Neuronal stem cell (in vitro differentiated cells): Measurements from ENCODE around the gene TMEM37.

Experiments used
- DNase-seq: peaks from one replicate; pipeline ENCODE4 v3.0.0-alpha.2; 2013; ENCODE audit warnings: low spot score
- H2AFZ ChIP-seq: one replicate; pipeline ENCODE4 v1.6.1; 2013; ENCODE audit warnings: mild to moderate bottlenecking, low read length, inconsistent platforms
- H2AK5ac ChIP-seq: 2 replicates; pipeline ENCODE4 v1.6.1; 2013; ENCODE audit warnings: low read depth, mild to moderate bottlenecking, inconsistent platforms, low read length, moderate library complexity, mixed read lengths
- H2BK120ac ChIP-seq: 2 replicates; pipeline ENCODE4 v1.6.1; 2013; ENCODE audit warnings: low read depth, mild to moderate bottlenecking, inconsistent platforms, low read length, moderate library complexity, mixed read lengths
- H2BK12ac ChIP-seq: one replicate; pipeline ENCODE4 v1.6.1; 2013; ENCODE audit warnings: low read length, inconsistent platforms
- H2BK15ac ChIP-seq: 2 replicates; pipeline ENCODE4 v1.6.1; 2013; ENCODE audit warnings: mild to moderate bottlenecking, low read length, inconsistent platforms, mixed read lengths
- H2BK5ac ChIP-seq: one replicate; pipeline ENCODE4 v1.6.1; 2013; ENCODE audit warnings: inconsistent platforms, mild to moderate bottlenecking, low read length, moderate library complexity
- H3K14ac ChIP-seq: one replicate; pipeline ENCODE4 v1.6.1; 2013; ENCODE audit warnings: low read length, inconsistent platforms
- H3K18ac ChIP-seq: 2 replicates; pipeline ENCODE4 v1.6.1; 2013; ENCODE audit warnings: low read length, inconsistent platforms
- H3K23ac ChIP-seq: 2 replicates; pipeline ENCODE4 v1.6.1; 2013; ENCODE audit warnings: low read depth, mild to moderate bottlenecking, mixed read lengths, low read length, inconsistent platforms; ENCODE audit not compliant: poor library complexity
- H3K27ac ChIP-seq: replicated peaks from 3 replicates; pipeline ENCODE4 v1.5.1; 2013; ENCODE audit warnings: low read length, inconsistent platforms
- H3K27me3 ChIP-seq, 3 experiments: 2 replicates each; pipeline ENCODE4 v1.6.1; 2013; ENCODE audit warnings: low read length in 3 of 3, mild to moderate bottlenecking in 2 of 3, inconsistent platforms in 1 of 3, low read depth in 1 of 3, mixed read lengths in 1 of 3, moderate library complexity in 1 of 3; ENCODE audit not compliant: control insufficient read depth in 3 of 3, insufficient read depth in 3 of 3
- H3K36me3 ChIP-seq, 2 donors: replicated peaks in 1 of 2; 2 replicates each; pipeline ENCODE4 v1.6.1; 2013; ENCODE audit warnings: low read length in 2 of 2; ENCODE audit not compliant: control insufficient read depth in 2 of 2, insufficient read depth in 2 of 2
- H3K4ac ChIP-seq: 2 replicates; pipeline ENCODE4 v1.6.1; 2013; ENCODE audit warnings: inconsistent platforms, mild to moderate bottlenecking, low read length, moderate library complexity
- H3K4me1 ChIP-seq, 2 donors: 1 replicate in 1 of 2; 2 replicates in 1 of 2; pipeline ENCODE4 v1.6.1; 2013; ENCODE audit warnings: low read length in 2 of 2, low read depth in 1 of 2; ENCODE audit not compliant: control insufficient read depth in 2 of 2, insufficient read depth in 1 of 2
- H3K4me2 ChIP-seq: one replicate; pipeline ENCODE4 v1.6.1; 2013; ENCODE audit warnings: mild to moderate bottlenecking, low read length, inconsistent platforms; ENCODE audit not compliant: insufficient read depth, poor library complexity, severe bottlenecking
- H3K4me3 ChIP-seq, 2 donors: 2 replicates each; pipeline ENCODE4 v1.5.1; 2013; ENCODE audit warnings: low read length in 2 of 2, mild to moderate bottlenecking in 2 of 2, inconsistent platforms in 1 of 2, moderate library complexity in 1 of 2
- H3K79me1 ChIP-seq: one replicate; pipeline ENCODE4 v1.6.1; 2013; ENCODE audit warnings: low read depth, mild to moderate bottlenecking, inconsistent platforms, low read length, moderate library complexity
- H3K9ac ChIP-seq: one replicate; pipeline ENCODE4 v1.6.1; 2013; ENCODE audit warnings: mild to moderate bottlenecking, low read depth, low read length, inconsistent platforms; ENCODE audit not compliant: poor library complexity
- H3K9me3 ChIP-seq, 2 donors: replicated peaks in 1 of 2; 2 replicates each; pipeline versions ENCODE3 to v1.6.1; 2013; ENCODE audit warnings: low read length in 2 of 2, mild to moderate bottlenecking in 2 of 2, inconsistent platforms in 1 of 2, low read depth in 1 of 2, mixed read lengths in 1 of 2, moderate library complexity in 1 of 2; ENCODE audit not compliant: control insufficient read depth in 2 of 2, insufficient read depth in 1 of 2
- H4K8ac ChIP-seq: one replicate; pipeline ENCODE4 v1.6.1; 2013; ENCODE audit warnings: low read depth, mild to moderate bottlenecking, inconsistent platforms, low read length, moderate library complexity
- H4K91ac ChIP-seq: one replicate; pipeline ENCODE4 v1.6.1; 2013; ENCODE audit warnings: low read length, low read depth, mild to moderate bottlenecking, inconsistent platforms; ENCODE audit not compliant: poor library complexity
- WGBS, 2 donors: extraction: QIAGEN DNeasy Blood & Tissue Kit; methylation state at CpG; one replicate each; pipeline ENCODE4 v1.1.7; 2013; ENCODE audit warnings: missing lambda C conversion rate in 2 of 2, mixed read lengths in 1 of 2; ENCODE audit not compliant: insufficient read length in 2 of 2, insufficient replicate concordance in 1 of 2; ENCODE audit errors: extremely low coverage in 2 of 2; 5-methylcytosine and 5-hydroxymethylcytosine counted together

The TMEM37 gene

DNA sequence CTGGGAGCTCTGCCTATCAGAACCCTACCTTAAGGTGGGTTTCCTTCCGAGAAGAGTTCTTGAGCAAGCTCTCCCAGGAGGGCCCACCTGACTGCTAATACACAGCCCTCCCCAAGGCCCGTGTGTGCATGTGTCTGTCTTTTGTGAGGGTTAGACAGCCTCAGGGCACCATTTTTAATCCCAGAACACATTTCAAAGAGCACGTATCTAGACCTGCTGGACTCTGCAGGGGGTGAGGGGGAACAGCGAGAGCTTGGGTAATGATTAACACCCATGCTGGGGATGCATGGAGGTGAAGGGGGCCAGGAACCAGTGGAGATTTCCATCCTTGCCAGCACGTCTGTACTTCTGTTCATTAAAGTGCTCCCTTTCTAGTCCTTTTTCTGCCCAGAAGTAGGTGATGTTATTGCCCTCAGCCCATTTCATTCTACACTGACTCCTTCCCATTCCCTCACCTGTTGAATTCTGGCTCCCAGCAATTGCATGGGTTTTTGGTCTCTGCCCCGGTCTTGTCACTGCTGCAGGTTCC, 6.5 kb downstream of the TMEM37 start:
- no CpG with 5 or more reads among the region's 6 CpGs for WGBS, 2 donors
- H3K23ac ChIP-seq, result no peak overlapping the region
- H3K9ac ChIP-seq, result no peak overlapping the region
- H2BK15ac ChIP-seq, result no peak overlapping the region
- no peak overlapping the region for H3K14ac ChIP-seq
- H2BK12ac ChIP-seq, result no peak overlapping the region
- H3K27ac ChIP-seq, result no peak overlapping the region
- H4K8ac ChIP-seq, result no peak overlapping the region
- H3K79me1 ChIP-seq, result no peaks in the 10 kb centered on the region
- H3K4me3 ChIP-seq, result no peak overlapping the region
- H3K36me3 ChIP-seq, result no peaks in the 10 kb centered on the region
- H2BK120ac ChIP-seq, result no peak overlapping the region
- no peak overlapping the region for H3K18ac ChIP-seq
- no peak overlapping the region for H4K91ac ChIP-seq
- no peaks in the 10 kb centered on the region for H3K9me3 ChIP-seq
- H2AFZ ChIP-seq, result no peak overlapping the region
- no peak for DNase-seq
- no peak overlapping the region for H3K4me2 ChIP-seq
- H2AK5ac ChIP-seq, result no peak overlapping the region
- H3K27me3 ChIP-seq, result peaks cover 0 to 37% (median 5%) of the 10 kb centered on the region in 3 experiments
- H3K4ac ChIP-seq, result no peak overlapping the region
- H3K4me1 ChIP-seq, result peaks cover 0 to 4% of the 10 kb centered on the region in 2 donors
- no peak overlapping the region for H2BK5ac ChIP-seq

DNA sequence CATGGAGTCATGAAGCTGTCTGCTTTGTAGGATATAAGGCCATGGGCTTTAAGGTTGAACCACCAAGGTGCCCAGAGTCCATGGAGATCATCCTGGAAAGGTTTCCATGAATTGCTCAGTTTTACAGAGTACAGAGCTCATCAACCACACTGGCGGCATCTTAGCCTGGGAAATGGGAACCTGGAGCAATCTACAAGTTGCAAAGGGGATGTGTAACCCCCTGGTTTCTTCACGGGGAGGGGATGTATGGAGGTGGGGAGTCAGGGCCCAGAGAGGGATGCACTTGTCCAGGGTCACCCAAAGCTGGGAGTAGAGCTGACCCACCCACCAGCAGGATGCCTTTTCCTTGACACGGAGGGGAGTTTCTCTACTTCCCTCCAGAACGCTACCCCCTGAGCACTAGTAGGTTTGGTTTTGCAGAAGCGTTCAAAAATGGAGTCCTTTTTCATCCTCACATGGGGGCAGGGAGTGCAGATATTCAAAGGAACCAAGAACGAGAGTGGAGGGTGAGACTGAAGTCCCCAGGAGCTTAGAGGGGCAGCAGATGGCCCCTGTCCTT, 7.2 kb downstream of the TMEM37 start:
- Histone ChIP-seq H3K27me3 (peaks cover 0 to 32% (median 3%) of the 10 kb centered on the region in 3 experiments), H4K91ac (no peak overlapping the region), H2BK120ac (no peak overlapping the region), H3K4me1 (peaks cover 0 to 4% of the 10 kb centered on the region in 2 donors), H2BK15ac (no peak overlapping the region), H3K9ac (no peak overlapping the region), H3K18ac (no peak overlapping the region), H3K23ac (no peak overlapping the region), H2BK5ac (no peak overlapping the region), H3K4me3 (no peak overlapping the region), H3K79me1 (no peaks in the 10 kb centered on the region), H3K4ac (no peak overlapping the region), H2BK12ac (no peak overlapping the region), H3K14ac (no peak overlapping the region), H3K36me3 (no peaks in the 10 kb centered on the region), H3K4me2 (no peak overlapping the region), H3K27ac (no peak overlapping the region), H2AFZ (no peak overlapping the region), H4K8ac (no peak overlapping the region), H2AK5ac (no peak overlapping the region), H3K9me3 (no peaks in the 10 kb centered on the region)
- no peak for DNase-seq
- no CpG with 5 or more reads among the region's 6 CpGs for WGBS, 2 donors

DNA sequence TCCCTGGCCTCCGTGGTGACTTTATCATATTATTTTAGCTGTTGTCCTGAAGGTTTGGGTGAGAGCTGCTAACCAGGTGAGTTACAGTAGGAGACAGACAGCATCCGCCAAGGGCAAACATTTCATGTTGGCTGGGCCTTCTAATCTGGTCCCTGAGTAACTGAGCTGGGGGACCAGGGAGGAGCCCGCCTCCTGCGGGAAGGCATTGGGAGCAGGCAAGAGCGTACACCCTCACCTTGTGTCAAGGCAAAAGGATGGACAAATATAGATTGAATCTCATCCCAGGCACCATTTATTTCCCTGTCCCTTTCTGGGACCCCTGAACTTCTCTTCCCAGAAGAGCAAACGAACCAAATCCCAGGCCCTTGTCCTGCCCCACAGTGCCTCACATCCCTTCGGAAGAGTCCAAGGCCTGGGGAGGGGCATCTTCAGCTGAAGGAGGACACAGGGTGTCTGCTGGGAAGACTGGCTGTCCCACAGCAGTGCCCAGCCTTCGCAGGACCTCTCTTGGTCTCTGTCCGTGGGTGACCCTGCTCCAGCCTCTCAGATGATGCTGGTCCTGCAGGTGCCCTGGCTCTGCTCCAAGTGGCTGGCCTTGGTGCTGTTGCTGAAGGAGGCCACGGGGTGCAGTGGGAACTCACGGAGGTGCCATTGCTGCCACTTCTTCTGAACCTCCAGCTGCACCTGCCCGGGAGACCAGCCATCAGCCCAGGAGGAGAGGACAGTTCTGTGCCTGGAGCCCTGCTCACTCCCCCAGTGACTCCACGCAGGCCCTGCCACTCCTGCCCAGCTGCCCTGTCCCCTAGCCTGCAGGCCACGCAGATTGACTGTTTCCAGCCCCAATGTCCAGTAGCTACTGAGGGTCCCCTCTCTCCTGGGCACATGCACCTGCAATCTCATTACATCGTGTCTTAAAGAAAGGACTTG, 8.2 kb downstream of the TMEM37 start:
- Histone ChIP-seq H3K4me3 (no peak overlapping the region), H3K9ac (no peak overlapping the region), H4K8ac (no peak overlapping the region), H3K4me2 (no peak overlapping the region), H3K27me3 (peaks cover 0 to 21% (median 0%) of the 10 kb centered on the region in 3 experiments), H2BK12ac (no peak overlapping the region), H3K14ac (peak overlapping the region; percentile 9), H3K27ac (no peak overlapping the region), H2AK5ac (peak overlapping the region; percentile 56), H3K36me3 (no peaks in the 10 kb centered on the region), H2BK5ac (no peak overlapping the region), H3K23ac (no peak overlapping the region), H3K4ac (peak overlapping the region; percentile 24), H3K9me3 (no peaks in the 10 kb centered on the region), H4K91ac (no peak overlapping the region), H3K79me1 (no peaks in the 10 kb centered on the region), H3K18ac (peak overlapping the region; percentile 27), H2BK15ac (no peak overlapping the region), H3K4me1 (no peaks in the 10 kb centered on the region), H2BK120ac (no peak overlapping the region), H2AFZ (no peak overlapping the region)
- no CpG with 5 or more reads among the region's 15 CpGs for WGBS, 2 donors
- no peak for DNase-seq

DNA sequence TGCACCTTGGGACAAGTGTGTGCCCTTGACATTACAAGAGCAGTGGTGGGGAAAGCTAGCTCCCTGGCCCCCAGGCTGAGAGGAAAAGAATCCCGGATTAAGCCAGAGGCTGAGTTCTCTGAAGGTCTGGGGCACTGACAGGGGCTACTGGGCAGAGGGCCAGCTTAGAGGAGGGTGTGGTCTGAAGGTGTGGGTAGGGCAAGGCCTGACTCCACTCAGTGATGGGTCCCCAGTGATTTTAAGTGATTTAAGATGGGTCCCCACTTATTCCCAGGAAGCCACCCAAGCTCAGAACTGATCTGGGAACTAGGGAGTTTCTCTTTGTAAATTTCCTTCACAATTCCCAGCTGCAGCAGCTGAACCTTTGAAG, 8.8 kb downstream of the TMEM37 start:
- Histone ChIP-seq H3K14ac (peak overlapping the region; percentile 9), H2BK15ac (no peak overlapping the region), H3K36me3 (no peaks in the 10 kb centered on the region), H3K9ac (no peak overlapping the region), H3K4me3 (no peak overlapping the region), H4K91ac (no peak overlapping the region), H2BK12ac (no peak overlapping the region), H3K4ac (no peak overlapping the region), H2AFZ (no peak overlapping the region), H3K79me1 (no peaks in the 10 kb centered on the region), H2AK5ac (peak overlapping the region; percentile 56), H3K9me3 (no peaks in the 10 kb centered on the region), H3K23ac (no peak overlapping the region), H4K8ac (no peak overlapping the region), H3K4me2 (no peak overlapping the region), H3K18ac (no peak overlapping the region), H2BK120ac (no peak overlapping the region), H3K27ac (no peak overlapping the region), H3K4me1 (no peaks in the 10 kb centered on the region), H2BK5ac (no peak overlapping the region), H3K27me3 (peaks cover 0 to 15% (median 0%) of the 10 kb centered on the region in 3 experiments)
- DNase-seq, result no peak
- WGBS, 2 donors, result no CpG with 5 or more reads among the region's 1 CpG
